ENCODE data around the gene STOX2.

The STOX2 gene

DNA sequence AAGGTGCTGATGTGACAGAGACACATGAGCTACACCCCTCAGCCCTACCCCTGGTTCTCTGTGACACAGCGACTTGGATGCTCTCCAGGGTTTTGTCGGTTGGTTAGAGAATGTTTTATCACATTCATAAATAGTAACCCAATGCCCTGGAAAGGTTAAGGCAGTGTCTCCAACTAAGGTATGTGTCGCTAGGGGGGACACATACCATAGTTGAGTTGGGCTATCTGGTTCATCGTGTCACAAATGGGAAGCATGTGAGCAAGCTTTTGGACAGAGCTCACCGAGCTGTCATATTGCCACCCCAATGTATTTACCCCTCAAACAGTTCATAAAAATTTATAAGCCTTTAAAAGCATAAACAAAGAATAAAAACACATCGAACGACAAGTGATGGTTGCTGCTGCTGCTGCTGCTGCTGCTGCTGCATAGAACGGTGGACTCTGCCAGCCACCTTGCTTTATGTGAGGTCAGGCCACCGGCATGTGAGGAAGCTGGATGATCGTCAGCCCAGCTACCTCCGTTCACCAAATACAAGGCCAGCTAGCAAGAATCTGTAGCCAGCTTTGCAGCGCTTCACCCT lies 55.9 kb downstream of the STOX2 start:
- CTCF ChIA-PET: interaction anchor here (0.7 to 1.3 kb wide), 2 partner anchors 19 to 97 kb away, joined by 3 to 4 read pairs; no protein-coding TSS in a partner anchor
- no peak for DNase-seq (ENCODE audit: low spot score)
- TF ChIP-seq, protein P1, sequence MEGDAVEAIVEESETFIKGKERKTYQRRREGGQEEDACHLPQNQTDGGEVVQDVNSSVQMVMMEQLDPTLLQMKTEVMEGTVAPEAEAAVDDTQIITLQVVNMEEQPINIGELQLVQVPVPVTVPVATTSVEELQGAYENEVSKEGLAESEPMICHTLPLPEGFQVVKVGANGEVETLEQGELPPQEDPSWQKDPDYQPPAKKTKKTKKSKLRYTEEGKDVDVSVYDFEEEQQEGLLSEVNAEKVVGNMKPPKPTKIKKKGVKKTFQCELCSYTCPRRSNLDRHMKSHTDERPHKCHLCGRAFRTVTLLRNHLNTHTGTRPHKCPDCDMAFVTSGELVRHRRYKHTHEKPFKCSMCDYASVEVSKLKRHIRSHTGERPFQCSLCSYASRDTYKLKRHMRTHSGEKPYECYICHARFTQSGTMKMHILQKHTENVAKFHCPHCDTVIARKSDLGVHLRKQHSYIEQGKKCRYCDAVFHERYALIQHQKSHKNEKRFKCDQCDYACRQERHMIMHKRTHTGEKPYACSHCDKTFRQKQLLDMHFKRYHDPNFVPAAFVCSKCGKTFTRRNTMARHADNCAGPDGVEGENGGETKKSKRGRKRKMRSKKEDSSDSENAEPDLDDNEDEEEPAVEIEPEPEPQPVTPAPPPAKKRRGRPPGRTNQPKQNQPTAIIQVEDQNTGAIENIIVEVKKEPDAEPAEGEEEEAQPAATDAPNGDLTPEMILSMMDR (conservative IDR thresholded peaks at IDR 0.05; ENCODE audit: low read depth): no peak
- POLR2A ChIA-PET (ENCODE audit: low non-redundant PET): no interaction called here
- H3K27ac ChIP-seq: no peak overlapping the region

DNA sequence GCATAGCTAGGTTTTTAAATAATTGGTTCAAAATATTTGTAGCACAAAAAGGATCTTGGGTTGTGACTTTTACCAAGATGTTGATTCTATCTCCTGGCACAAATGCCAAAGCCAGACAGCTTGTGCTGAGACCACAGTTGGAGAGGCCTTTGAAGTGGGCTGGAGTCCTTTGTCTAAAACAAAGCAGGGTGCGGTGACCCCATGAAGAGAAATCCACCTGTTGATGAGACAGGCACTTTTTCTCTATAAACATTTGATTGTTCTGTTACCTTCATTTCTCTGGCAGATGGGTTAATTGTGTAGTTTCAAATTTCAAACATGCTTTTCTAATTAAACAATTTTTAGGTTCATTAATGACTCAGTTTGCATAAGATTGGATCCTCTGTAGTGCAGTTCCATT lies 56.7 kb downstream of the STOX2 start:
- no peak for DNase-seq (ENCODE audit: low spot score)
- POLR2A ChIA-PET (ENCODE audit: low non-redundant PET): no interaction called here
- CTCF ChIA-PET: interaction anchor here (0.7 kb wide), 1 partner anchor 97 kb away, joined by 3 read pairs; no protein-coding TSS in a partner anchor
- TF ChIP-seq, protein P1 (conservative IDR thresholded peaks at IDR 0.05; ENCODE audit: low read depth): no peak
- no peak overlapping the region for H3K27ac ChIP-seq

DNA sequence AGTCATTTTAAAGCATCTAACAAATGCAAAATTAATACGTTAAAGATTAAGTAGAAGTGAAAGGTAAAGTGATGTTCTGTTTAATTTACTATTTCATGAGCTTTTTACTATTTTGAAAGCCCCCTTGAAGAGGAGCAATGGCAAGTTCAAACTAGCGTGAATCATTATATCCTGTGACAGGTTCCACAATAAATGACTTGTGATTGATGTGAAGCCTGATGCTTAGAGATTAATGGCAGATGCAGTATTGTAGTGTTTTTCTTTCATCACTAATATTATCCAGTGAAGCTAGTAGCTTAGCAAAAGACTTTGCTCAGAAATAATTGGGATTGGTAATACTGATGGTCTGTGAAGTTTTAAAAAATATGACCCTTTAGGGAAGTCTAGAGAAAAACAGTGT lies 57.3 kb downstream of the STOX2 start:
- DNase-seq (ENCODE audit: low spot score): no peak
- TF ChIP-seq, protein P1 (conservative IDR thresholded peaks at IDR 0.05; ENCODE audit: low read depth): no peak
- POLR2A ChIA-PET (ENCODE audit: low non-redundant PET): no interaction called here
- CTCF ChIA-PET: no interaction called here
- H3K27ac ChIP-seq: no peak overlapping the region

DNA sequence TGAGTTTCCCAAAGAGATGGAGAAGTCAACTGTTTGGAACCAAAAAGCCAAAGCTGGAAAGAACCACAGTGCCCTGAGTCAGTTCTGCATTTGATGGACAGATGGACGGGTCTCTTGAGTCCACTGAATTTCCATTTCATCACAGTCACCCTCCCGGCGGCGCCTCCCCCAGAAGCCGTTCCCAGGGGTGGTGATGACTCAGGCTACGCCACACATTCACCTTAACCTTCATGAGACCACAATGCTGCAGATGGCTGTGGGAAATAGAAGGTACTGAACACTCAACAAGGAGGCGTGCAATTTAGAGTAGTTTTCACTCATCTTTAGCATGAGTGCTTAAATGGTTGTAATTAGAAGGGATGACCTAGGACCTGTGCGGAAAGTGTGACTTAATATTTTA lies 61.3 kb downstream of the STOX2 start:
- POLR2A ChIA-PET (ENCODE audit: low non-redundant PET): no interaction called here
- DNase-seq (ENCODE audit: low spot score): no peak
- CTCF ChIA-PET: no interaction called here

DNA sequence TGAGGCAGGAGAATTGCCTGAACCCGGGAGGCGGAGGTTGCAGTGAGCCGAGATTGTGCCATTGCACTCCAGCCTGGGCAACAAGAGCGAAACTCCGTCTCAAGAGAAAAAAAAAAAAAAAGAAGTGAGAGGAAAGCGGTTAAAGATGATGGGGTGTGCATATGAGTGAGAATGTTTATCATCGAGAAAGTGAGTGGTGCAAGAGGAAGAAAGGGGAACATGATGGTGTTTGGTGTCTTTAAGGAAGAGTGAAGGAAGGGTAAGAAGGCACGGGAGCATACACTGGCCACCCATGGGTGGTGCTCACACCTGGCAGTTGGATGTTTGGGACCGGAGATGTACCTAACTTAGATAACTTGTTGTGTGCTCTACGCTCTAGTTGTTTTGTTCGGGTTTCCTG lies 62.2 kb downstream of the STOX2 start:
- H3K27ac ChIP-seq: no peak overlapping the region
- POLR2A ChIA-PET (ENCODE audit: low non-redundant PET): no interaction called here
- CTCF ChIA-PET: no interaction called here
- DNase-seq (ENCODE audit: low spot score): no peak
- TF ChIP-seq, protein P1 (conservative IDR thresholded peaks at IDR 0.05; ENCODE audit: low read depth): no peak

More for the DNA sequence above, 61.3 kb downstream of the STOX2 start:
- no peak overlapping the region for H3K27ac ChIP-seq
- TF ChIP-seq, protein P1 (conservative IDR thresholded peaks at IDR 0.05; ENCODE audit: low read depth): no peak

DNA sequence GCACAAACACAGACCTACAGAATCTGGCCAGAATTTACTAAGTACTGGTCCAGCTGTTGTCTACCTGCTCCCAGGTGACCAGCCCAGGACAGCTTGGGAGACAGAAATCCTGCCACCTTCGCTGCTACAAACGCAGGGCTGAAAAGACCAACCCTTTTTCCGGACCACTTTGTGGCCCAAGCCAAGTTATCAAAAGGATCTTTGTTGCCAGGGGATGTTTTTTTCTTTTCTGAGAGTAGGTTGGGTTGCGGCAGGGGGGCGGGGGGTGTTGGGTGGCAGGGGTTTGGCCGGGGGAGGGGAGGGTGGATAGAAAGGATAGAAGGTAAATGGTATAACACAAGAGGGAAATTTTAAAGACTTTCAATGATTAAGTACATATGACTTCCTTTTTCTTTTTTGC lies 63.4 kb downstream of the STOX2 start:
- TF ChIP-seq, protein P1 (conservative IDR thresholded peaks at IDR 0.05; ENCODE audit: low read depth): no peak
- ChIA-PET POLR2A (ENCODE audit: low non-redundant PET) (no interaction called here), CTCF (interaction anchor here (0.6 kb wide), 1 partner anchor 10 kb away, joined by 6 read pairs; no protein-coding TSS in a partner anchor)
- no peak overlapping the region for H3K27ac ChIP-seq
- no peak for DNase-seq (ENCODE audit: low spot score)

Measured in RWPE1 (cell line).